Nucleus accumbens (tissue), 56 donors: ENCODE measurements around the gene C10orf88.
"Not testable (repeated sequence)": the region's sequence is repeated elsewhere in the genome, so short reads cannot be mapped to it uniquely, and the experiment has no call there.

Experiments used
- DNase-seq, 56 donors: peaks; one replicate each; lab custom pipeline; 2025; lab: John Stamatoyannopoulos, UW

Gene C10orf88

DNA sequence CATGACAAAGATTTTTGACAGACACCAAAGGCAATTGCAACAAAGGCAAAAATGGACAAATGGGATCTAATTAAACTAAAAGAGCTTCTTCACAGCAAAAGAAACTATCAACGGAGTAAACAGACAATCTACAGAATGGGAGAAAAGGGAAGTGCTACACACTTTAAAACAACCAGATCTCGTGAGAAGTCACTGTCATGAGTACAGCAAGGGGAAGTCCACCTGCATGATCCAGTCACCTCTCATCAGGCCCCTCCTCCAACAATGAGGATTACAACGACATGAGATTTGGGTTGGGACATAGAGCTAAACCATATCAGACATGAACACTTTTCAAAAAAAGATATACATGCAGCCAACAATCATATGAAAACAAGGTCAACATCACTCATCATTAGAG is 14.7 kb upstream of the C10orf88 start:
- DNase-seq = no peak

DNA sequence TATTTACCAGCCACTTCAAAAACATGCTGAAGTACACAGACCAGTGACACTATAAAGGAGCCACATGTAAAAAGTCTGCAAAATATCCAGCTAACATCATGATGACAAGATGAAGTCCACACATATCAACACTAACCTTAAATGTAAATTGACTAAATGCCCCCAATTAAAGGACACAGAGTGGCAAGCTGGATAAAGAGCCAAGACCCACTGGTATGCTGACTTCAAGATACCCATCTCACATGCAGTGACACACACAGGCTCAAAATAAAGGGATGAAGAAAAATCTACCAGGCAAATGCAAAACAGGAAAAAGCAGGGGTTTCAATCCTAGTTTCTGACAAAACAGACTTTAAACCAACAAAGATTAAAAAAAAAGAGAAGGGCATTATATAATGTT is 12.9 kb upstream of the C10orf88 start:
- DNase-seq = no peak

DNA sequence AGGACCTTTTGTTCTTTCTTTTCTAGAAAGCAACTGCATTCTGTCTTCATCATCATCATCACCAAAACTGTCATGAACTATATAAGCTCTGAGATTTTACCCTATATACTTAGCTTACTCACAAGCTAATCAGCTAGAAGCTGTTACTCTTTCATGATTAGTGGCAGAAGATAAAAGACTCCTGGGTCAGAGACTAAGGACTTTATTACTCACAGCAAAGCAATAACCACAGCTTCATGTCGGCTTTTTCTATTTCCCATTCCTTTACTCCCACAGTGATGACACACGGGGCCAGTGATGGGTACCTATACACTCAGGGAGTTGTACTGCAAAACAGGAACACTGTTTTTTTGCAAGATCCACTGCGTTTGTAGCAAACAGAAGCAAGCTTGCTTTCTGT is 8.4 kb upstream of the C10orf88 start:
- DNase-seq = no peak

DNA sequence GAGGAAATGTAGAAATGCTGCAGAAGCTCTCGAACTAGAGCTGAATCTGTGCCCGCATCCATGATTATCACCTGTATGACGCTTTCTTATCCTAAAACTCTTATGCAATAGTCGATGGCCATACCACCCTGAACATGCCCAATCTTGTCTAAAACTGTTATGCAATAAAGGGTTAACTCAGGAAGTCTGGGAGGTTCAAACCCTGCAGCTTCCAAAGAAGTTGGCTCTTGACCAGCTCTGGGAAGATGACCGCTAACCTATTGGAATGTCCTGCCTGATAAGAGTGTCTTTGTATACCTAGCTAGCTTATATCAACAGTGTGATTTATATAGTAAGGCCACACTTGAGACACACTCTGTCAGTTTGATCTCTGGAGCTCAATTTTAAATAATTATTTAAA is 3.4 kb upstream of the C10orf88 start:
- DNase-seq = no peak

DNA sequence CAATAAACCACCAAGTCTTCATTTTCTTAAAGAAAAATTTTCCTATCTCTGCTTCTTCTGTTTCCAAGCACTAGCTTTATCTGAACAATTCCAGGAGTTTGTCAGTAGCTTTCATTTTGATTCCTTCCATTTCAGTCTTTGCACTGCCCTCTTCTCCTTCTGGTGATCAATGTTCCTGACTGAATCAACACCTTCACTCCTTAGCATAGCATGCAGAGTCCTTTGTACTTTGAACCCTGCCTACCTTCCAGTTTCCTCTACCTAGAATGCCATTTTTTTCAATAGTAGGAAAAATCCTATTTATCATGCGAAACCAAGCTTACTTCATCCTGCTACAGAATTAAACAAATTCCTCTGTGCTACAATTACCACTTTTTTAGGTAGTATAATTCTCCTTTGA is 1.9 kb upstream of the C10orf88 start:
- DNase-seq = no peak

DNA sequence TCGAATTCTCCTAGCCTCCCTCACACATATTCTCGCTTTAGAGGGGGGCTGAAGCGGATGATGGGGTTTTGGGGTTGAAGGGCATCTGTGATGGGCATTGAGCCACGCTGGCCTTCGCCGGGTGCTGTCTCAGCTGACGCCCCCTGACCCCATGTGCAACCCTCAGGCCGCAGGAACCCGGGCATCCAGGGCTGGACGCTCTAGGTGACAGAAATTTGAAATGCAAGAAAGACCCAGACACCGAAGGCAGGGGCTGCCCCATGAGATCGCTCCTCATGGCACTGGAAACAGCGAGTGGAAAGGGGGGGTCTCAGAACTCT is 664 bp upstream of the C10orf88 start:
- peak in 5 of 56 donors; percentile 18 to 40 (median 31) for DNase-seq

DNA sequence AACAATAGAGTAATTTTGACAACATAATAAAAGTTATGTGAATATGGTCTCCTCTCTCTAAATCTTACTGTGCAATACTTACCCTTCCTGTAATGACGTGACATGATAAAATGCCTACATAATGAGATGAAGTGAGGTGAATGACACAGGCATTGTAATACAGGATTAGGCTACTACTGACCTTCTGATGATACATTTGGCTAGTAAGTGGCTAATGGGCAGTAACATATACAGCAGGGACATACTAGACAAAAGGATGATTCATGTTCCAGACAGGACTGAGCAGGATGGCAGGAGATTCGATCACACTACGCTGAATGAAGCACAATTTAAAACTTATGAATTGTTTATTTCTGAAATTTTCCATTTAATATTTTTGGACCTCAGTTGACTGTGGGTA is 4.7 kb downstream of the C10orf88 start:
- DNase-seq = no peak

DNA sequence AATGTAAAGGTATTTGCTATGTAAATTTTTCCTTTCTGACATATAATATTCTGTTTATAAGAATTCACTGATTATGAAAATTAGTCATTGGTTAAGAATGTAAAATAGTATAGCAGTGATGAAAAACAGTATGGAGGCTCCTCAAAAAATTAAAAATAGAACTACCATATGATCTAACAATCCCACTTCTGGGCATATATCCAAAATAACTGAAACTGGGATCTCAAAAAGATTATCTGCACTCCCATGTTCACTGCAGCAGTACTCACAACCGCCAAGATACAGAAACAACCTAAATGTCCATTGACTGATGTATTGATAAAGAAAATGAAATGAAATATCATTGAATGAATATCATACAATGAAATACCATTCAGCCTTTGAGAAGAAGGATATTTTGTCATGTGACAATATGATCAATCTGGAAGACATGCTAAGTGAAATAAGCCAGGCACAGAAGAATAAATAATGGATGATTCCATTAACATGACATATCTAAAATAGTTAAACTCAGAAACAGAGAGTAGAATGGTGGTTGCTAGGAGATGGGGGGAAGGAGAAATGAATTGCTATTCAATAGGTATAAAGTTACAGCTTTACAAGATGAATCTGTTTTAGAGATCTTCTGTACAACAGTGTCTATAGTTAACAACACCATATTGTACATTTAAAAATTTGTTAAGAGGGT is 14.0 kb downstream of the C10orf88 start:
- no peak for DNase-seq

DNA sequence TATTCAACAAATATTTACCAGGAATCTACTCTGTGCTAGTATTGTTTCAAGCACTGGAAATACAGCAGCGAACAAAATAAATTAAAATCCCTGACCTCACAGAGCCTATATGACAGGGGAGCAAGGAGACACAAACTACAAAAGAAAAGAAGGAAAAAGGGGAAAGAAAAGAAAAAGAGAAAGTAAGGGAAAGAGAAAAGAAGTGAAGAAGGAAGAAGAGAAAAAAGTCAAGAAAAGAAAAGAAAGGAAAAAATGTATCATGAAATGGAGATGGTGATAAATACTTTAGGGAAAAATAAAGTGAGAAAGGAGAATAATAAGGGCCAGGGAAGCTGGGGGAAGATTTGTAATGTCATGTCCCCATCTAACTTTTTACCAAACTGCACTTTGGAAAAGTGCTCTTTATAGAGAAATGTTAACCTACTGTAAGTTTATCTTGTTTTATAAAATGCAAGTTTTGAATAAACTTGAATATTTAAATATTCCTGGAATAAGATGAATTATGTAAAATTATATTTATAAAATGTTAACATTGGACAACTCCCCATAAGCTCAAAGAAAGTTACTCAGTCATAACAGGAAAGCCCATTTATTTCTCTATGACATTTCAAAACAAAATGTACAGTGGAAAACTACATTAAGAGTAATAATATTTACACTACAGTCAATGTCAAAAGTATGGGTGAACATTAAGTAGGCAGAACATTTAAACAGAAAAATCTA is 14.7 kb downstream of the C10orf88 start:
- no peak for DNase-seq

DNA sequence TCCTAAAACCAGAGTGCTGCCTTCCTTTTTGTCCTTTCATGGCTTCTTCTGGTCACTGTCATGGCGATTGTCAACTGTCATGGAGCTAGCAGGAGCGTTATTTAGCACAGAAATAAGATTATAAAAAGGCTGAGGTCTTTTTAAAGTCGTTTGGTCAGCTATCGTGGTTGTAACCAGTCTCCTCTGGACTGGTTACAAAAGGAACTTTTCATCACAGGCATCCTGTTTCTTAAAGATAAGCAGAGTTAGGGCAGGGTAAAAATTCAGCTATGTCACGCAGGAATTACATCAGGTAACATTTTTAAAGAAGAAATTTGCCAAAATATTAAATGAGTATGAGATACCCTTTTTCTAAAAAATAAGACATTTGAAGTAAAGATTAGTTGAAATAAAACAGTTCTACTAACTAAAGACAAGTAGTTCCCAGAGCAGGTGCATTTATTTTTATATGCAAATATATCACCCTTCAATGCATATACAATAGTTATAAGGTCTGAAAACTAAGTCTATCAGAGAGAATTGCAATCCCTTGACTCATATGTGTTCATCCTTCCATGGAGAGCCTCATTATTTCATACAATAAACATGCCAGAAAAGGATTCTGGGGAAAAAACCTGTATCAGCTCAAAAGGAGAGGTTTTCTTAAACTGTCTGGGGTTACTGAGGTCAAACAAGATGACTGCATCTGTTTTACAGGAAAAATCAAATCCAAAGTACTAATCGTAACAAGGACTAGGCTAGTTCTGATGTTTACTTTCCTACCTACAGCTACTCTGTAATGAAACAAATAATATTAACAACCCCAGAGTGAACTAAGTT is 22.7 kb downstream of the C10orf88 start:
- DNase-seq = no peak

DNA sequence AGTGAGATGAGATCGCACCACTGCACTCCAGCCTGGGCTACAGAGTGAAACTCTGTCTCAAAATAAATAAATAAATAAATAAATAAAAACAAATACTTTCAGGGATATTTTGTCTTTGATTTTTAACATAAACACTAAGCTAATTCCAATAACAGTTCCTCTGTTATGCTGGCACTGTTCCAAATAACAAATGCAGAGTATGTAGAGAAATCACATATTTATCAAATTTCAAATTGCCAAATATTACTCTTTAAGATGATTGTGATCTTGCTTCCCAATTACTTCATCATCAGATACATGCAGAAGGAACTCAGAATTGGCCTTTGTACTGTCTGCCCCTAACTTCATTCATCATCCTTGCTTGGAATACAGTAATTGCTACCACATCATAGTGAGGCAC is 23.9 kb downstream of the C10orf88 start:
- no peak for DNase-seq

DNA sequence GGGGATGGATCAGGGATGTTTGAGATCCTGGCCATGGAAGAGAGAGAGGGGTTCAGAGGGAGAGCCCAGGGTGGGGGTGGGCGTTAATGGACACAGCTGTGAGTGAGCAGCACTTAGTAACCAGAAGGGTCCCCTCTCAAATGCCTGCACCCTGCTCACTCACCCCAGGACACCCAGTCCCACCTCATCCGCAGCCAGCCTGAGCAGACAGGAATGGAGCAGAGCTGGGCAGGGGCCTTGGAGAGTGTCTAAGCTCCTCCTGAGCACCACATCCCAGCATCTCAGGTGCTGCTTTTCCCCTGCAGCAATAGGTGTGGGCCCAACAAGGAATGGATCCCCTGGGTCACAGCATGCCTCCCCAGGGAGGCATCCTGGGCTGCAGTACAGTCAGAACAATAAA is 38.3 kb downstream of the C10orf88 start:
- no peak for DNase-seq

DNA sequence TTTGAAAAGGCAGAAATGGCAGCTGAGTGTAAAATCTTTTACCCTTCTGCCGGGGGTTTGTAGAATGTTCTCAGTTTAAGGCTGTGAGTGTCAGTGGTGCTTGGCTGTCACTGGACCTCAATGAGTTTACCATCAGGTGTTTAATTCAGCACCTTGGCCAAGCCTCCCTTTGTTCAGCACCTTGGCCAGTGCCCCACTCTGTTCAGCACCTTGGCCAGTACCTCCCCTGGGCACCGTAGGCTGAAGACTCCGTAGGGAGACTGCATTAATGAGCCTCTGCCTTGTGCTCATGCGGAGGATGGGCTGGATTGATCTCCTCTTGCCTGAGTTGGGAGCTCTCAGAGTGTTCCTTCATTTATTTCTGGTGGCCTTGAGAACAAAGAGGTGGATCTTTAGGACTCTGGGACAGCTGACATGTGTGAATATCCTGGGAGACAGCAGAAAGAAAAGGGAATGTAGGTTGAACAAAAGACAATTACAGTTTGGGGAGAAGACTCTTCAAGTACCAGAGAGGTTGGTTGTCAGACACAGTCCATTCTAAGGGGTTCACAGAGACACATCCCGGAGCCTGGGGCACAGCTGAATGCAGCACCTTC is 42.0 kb downstream of the C10orf88 start:
- peak in 7 of 56 donors; percentile 1 to 43 (median 5) for DNase-seq

DNA sequence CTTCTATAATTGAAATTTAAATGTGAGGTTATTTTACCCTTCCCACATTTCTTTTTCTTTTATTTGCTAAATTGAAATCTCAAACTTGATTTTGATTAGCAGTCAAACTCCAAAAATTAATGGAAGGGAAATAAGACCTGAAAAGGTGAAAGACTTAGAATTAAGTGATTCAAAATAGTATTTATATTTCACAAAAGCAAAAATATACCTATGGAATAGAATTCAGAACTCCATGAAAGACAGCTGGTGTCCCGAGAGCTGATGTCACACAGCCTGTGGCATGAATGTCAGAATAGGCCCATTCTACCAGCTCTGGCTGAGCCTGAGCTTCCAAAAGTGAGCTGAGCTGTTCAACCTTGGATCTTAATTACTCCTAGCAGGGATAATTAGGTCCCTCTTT is 43.7 kb downstream of the C10orf88 start, which contains the start of gene FAM24A:
Gene FAM24A, plus strand, starts transcription at position 301 of the 400 bp plus-strand sequence. CDS start 1,025 bp downstream, outside the sequence.
- no peak for DNase-seq

DNA sequence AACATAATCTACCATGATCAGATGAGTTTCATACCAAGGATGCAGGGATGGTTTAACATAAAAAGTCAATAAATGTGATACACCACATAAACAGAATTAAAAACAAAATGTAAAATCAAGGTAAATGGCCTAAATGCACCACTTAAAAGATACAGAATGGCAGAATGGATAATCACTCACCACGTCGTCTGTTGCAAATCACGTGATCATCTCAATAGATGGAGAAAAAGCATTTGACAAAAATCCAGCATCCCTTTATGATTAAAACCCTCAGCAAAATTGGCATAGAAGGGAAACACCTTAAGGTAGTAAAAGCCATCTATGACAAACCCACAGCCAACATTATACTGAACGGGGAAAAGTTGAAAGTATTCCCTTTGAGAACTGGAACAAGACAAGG is 50.2 kb downstream of the C10orf88 start:
- not testable (repeated sequence) for DNase-seq

DNA sequence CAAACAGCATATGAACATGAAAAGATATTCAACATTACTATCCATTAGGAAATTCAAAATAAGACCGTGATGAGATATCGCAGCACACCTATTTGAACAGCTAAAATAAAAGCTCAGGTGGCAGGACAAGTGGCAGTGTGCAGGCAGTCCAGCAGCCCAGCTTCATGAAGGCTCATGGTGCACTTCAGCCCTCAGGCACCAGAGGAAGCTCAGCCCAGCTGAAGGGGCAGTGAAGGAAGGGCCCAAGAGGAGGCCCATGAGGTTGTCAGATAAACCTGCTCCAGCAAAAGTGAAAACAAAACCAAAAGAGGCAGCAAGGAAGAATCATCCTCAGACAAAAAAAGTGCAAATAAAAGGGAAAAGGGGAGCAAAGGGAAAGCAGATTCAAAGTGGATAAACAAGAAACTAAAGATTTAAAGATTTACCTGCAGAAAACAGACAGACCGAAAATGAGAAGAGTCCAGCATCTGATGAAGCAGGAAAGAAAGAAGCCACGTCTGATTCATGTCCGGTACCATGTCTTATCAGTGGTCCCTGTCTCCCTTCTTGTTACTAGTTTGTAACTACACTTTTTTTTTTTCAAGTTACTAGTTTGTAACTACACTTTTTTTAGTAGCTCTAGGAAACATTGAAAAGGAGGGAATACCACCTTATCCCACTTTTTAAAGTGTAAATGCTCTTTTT is 59.6 kb downstream of the C10orf88 start:
- DNase-seq = no peak

DNA sequence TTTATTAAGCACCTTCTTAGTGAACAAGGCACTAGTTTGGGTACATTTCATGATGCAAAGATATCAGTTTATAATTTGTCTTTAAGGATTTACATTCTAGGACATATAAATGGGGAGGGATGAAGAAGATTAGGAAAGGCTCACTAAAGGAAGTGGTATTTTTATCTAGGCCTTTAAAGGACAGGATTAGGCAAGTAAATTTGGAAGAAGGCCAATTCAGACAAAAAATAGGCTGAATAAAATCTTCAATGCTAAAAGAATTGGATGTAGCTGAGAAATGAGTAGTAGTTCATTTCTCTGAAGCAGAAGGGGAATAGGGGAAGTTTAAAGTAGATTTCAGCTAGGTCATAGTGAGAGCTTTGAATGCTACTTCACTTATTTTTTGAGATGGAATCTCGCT is 69.9 kb downstream of the C10orf88 start:
- DNase-seq = no peak

DNA sequence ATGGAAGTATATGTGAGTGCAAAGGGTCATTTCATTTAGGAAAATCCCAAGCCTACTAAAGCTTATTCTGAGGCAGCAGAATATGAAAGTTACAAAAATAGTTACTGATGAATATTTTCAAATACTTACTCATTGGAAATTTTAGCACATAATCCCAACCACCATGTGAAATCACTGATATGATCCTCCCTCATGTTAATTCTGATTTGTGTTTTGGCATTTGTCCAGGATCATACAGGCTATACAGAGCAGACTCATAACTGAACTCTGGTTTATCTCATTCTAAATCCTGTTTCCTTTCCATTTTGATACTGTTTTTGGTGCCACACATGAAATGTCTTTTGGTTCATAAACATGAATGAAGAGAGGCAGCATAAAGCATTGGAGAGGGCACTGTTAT is 71.3 kb downstream of the C10orf88 start:
- no peak for DNase-seq
